HepG2 (cell line): ENCODE data around the gene UGT2A3. TPM values are rescaled to one million over a fixed set of nuclear protein-coding genes. Genes with fewer than 3 reads are reported as not detected.

ENCODE experiments used
- ATF1 ChIP-seq: IDR thresholded peaks from 2 replicates; pipeline ENCODE4 v1.6.1; 2016; ENCODE audit warnings: mild to moderate bottlenecking, control low read depth
- CCAR2 ChIP-seq: fragments of 200-400 bp; formaldehyde crosslinking; optimal IDR thresholded peaks from 2 replicates; pipeline ENCODE3; 2018; ENCODE audit warnings: low read depth, mild to moderate bottlenecking, low read length, moderate library complexity
- DRAP1 ChIP-seq: IDR thresholded peaks from 2 replicates; pipeline ENCODE4 v1.6.1; 2016; ENCODE audit warnings: missing genetic modification reagents, missing compliant biosample characterization
- ETS1 ChIP-seq: sonication (generic); formaldehyde crosslinking; IDR thresholded peaks from 2 replicates; pipeline ENCODE4 v1.4.0; 2020; ENCODE audit warnings: missing genetic modification reagents
- FOXC1 ChIP-seq: sonication (generic); formaldehyde crosslinking; IDR thresholded peaks from 2 replicates; pipeline ENCODE4 v1.8.0; 2022; ENCODE audit warnings: mild to moderate bottlenecking, missing genetic modification reagents, borderline replicate concordance
- FOXP4 ChIP-seq: sonication (generic); formaldehyde crosslinking; IDR thresholded peaks from 2 replicates; pipeline ENCODE4 v1.4.0; 2020; ENCODE audit warnings: missing genetic modification reagents
- HNF4A ChIP-seq: sonication (generic); formaldehyde crosslinking; IDR thresholded peaks from 2 replicates; pipeline ENCODE4 v1.4.0; 2020; ENCODE audit warnings: missing genetic modification reagents
- ISL2 ChIP-seq: sonication (generic); formaldehyde crosslinking; IDR thresholded peaks from 2 replicates; pipeline ENCODE4 v1.5.0; 2020; ENCODE audit warnings: missing genetic modification reagents
- KDM3A ChIP-seq: IDR thresholded peaks from 2 replicates; pipeline ENCODE4 v1.6.1; 2018; ENCODE audit warnings: low read depth, missing compliant biosample characterization
- MNT ChIP-seq: fragments of 450-650 bp; IDR thresholded peaks from 2 replicates; pipeline ENCODE4 v1.6.1; 2016
- NFKB2 ChIP-seq: sonication (generic); formaldehyde crosslinking; IDR thresholded peaks from 2 replicates; pipeline ENCODE4 v1.4.0; 2020; ENCODE audit warnings: missing genetic modification reagents, borderline replicate concordance
- RAD51 ChIP-seq: fragments of 450-650 bp; IDR thresholded peaks from 2 replicates; pipeline ENCODE4 v1.6.1; 2016; ENCODE audit warnings: borderline replicate concordance
- SALL2 ChIP-seq: sonication (generic); formaldehyde crosslinking; IDR thresholded peaks from 2 replicates; pipeline ENCODE4 v1.8.1; 2023; ENCODE audit warnings: mild to moderate bottlenecking, missing genetic modification reagents, inconsistent platforms
- SMAD9 ChIP-seq: sonication (generic); formaldehyde crosslinking; IDR thresholded peaks from 2 replicates; pipeline ENCODE4 v1.5.1; 2020; ENCODE audit warnings: mild to moderate bottlenecking, missing genetic modification reagents
- SYNCRIP ChIP-seq: fragments of 200-400 bp; formaldehyde crosslinking; IDR thresholded peaks from 2 replicates; pipeline ENCODE4 v1.6.1; 2018; ENCODE audit warnings: mild to moderate bottlenecking, low read depth, low read length; ENCODE audit not compliant: insufficient read depth
- TBX3 ChIP-seq: fragments of 450-650 bp; IDR thresholded peaks from 2 replicates; pipeline ENCODE4 v1.6.1; 2017; ENCODE audit warnings: antibody characterized with exemption, mild to moderate bottlenecking, inconsistent platforms, borderline replicate concordance
- TCF7 ChIP-seq: sonication (generic); IDR thresholded peaks from 2 replicates; pipeline ENCODE4 v1.6.1; 2016; ENCODE audit warnings: antibody characterized with exemption, low read depth
- TOE1 ChIP-seq: sonication (generic); formaldehyde crosslinking; IDR thresholded peaks from 2 replicates; pipeline ENCODE4 v1.4.0; 2020; ENCODE audit warnings: mild to moderate bottlenecking, missing genetic modification reagents
- TP53 ChIP-seq: sonication (generic); formaldehyde crosslinking; conservative IDR thresholded peaks from 2 replicates; pipeline ENCODE4 v1.4.0; 2020; ENCODE audit warnings: missing genetic modification reagents
- XRCC5 ChIP-seq: fragments of 200-400 bp; formaldehyde crosslinking; optimal IDR thresholded peaks from 2 replicates; pipeline ENCODE3; 2017; ENCODE audit warnings: mild to moderate bottlenecking, low read length
- ZNF317 ChIP-seq: sonication (generic); formaldehyde crosslinking; IDR thresholded peaks from 2 replicates; pipeline ENCODE4 v1.5.0; 2020; ENCODE audit warnings: mild to moderate bottlenecking, missing genetic modification reagents
- ZNF652 ChIP-seq: IDR thresholded peaks from 2 replicates; pipeline ENCODE4 v1.6.1; 2016; ENCODE audit warnings: low read depth, borderline replicate concordance
- ZNF724P ChIP-seq: sonication (generic); formaldehyde crosslinking; IDR thresholded peaks from 2 replicates; pipeline ENCODE4 v1.8.0; 2022; ENCODE audit warnings: missing genetic modification reagents, borderline replicate concordance
- ZZZ3 ChIP-seq: sonication (generic); formaldehyde crosslinking; IDR thresholded peaks from 2 replicates; pipeline ENCODE4 v1.4.0; 2020; ENCODE audit warnings: missing genetic modification reagents, mild to moderate bottlenecking, borderline replicate concordance
- polyA plus RNA-seq, 8 experiments: library from polyadenylated mRNA; depleted of rRNA in 3 of 8; stranded (reverse) in 7 of 8; unstranded in 1 of 8; fragments of >200 nt; fragmentation: Illumina TruSeq in 4 of 8; extraction: Trizol in 4 of 8; gene quantifications; 2 replicates each; pipeline versions ENCODE4 v1.2.1 to v1.2.3, GENCODE V29; 2011 to 2016; ENCODE audit warnings: low read depth in 4 of 8, missing spikeins in 1 of 8, mixed read lengths in 1 of 8; ENCODE audit not compliant: insufficient read depth in 1 of 8
- total RNA-seq, 5 experiments: library from RNA; depleted of rRNA; stranded (reverse); fragments of >200 nt; fragmentation: Illumina TruSeq; extraction: Trizol; gene quantifications; 2 replicates each; pipeline ENCODE4 v1.2.3, GENCODE V29; 2016; ENCODE audit warnings: low read depth in 1 of 5

UGT2A3 gene
- total and polyA plus RNA-seq, 2 of the 13 experiments (the other 11 are each of a cell fraction or from before 2014, with no cell fraction given), result 61.3 to 97.2 TPM

GRCh38 chr4:68883870-68884269 lies 67.7 kb downstream of the UGT2A3 start (continued):
- TF ChIP-seq ETS1 (CRISPR knock-in tag) (no peak), TBX3 (peak; percentile 57; the same call in 1 of the 2 replicates), FOXP4 (peak; percentile 68), CCAR2 (no peak), NFKB2 (CRISPR knock-in tag) (no peak), ISL2 (CRISPR knock-in tag) (peak; percentile 82), ZNF317 (CRISPR knock-in tag) (no peak), SYNCRIP (no peak), DRAP1 (CRISPR knock-in tag) (no peak), ATF1 (CRISPR knock-in tag) (peak; percentile 48), ZNF724P (CRISPR knock-in tag) (no peak), XRCC5 (no peak), FOXC1 (CRISPR knock-in tag) (no peak), SALL2 (CRISPR knock-in tag) (no peak), ZNF652 (CRISPR knock-in tag) (no peak), TP53 (no peak), KDM3A (CRISPR knock-in tag) (no peak), TOE1 (no peak), SMAD9 (CRISPR knock-in tag) (no peak), ZZZ3 (CRISPR knock-in tag) (no peak), MNT (no peak), HNF4A (CRISPR knock-in tag) (peak; percentile 73), RAD51 (no peak), TCF7 (peak; percentile 56; the same call in 1 of the 2 replicates)
